Peyer's patch (tissue), 4 donors: ENCODE data around the gene MYBPH.

Experiments
- CTCF ChIP-seq, 6 experiments: fragments of 450-650 bp in 4 of 6; fragments of 200-600 bp in 2 of 6; sonication (generic) in 1 of 6; IDR thresholded peaks; one replicate each; pipeline ENCODE4 v1.5.1; 2017 to 2019; ENCODE audit warnings: antibody characterized with exemption in 6 of 6, mild to moderate bottlenecking in 3 of 6, moderate library complexity in 1 of 6
- POLR2A ChIP-seq, 2 donors: fragments of 450-650 bp; IDR thresholded peaks; one replicate each; pipeline ENCODE4 v1.5.1; 2017; ENCODE audit warnings: antibody characterized with exemption in 2 of 2, mild to moderate bottlenecking in 2 of 2, moderate library complexity in 2 of 2

GRCh38 chr1:203169770-203170520 lies 5.7 kb downstream of the MYBPH start:
- TF ChIP-seq CTCF (IDR thresholded peaks at IDR 0.05), result no peak
- TF ChIP-seq POLR2A (IDR thresholded peaks at IDR 0.05), result no peak
